Trophoblast cell (in vitro differentiated cells and primary cell): Measurements from ENCODE around the gene MCU.

Experiments used
- DNase-seq, 2 donors: peaks; one replicate each; pipeline ENCODE4 v3.0.0-alpha.2; 2016
- H2AFZ ChIP-seq: 2 replicates; pipeline ENCODE4 v1.6.1; 2013; ENCODE audit warnings: low read length, moderate library complexity, mild to moderate bottlenecking; ENCODE audit not compliant: insufficient read depth, poor library complexity
- H2AK5ac ChIP-seq: 2 replicates; pipeline ENCODE4 v1.6.1; 2013; ENCODE audit warnings: mild to moderate bottlenecking, low read length
- H2BK120ac ChIP-seq: 2 replicates; pipeline ENCODE4 v1.6.1; 2013; ENCODE audit warnings: low read length, mild to moderate bottlenecking, moderate library complexity; ENCODE audit not compliant: insufficient read depth, poor library complexity
- H2BK12ac ChIP-seq: 2 replicates; pipeline ENCODE4 v1.6.1; 2013; ENCODE audit warnings: mild to moderate bottlenecking, low read length, moderate library complexity
- H2BK5ac ChIP-seq: 2 replicates; pipeline ENCODE4 v1.6.1; 2013; ENCODE audit warnings: low read length, low read depth, moderate library complexity, mild to moderate bottlenecking; ENCODE audit not compliant: poor library complexity
- H3K14ac ChIP-seq: 2 replicates; pipeline ENCODE4 v1.6.1; 2013; ENCODE audit warnings: mild to moderate bottlenecking, low read length
- H3K18ac ChIP-seq: 2 replicates; pipeline ENCODE4 v1.6.1; 2013; ENCODE audit warnings: mild to moderate bottlenecking, low read length
- H3K23ac ChIP-seq: 2 replicates; pipeline ENCODE4 v1.6.1; 2013; ENCODE audit warnings: low read length
- H3K27ac ChIP-seq: 2 replicates; pipeline ENCODE4 v1.5.1; 2013; ENCODE audit warnings: low read depth, mild to moderate bottlenecking, inconsistent platforms, low read length, moderate library complexity
- H3K27me3 ChIP-seq: 2 replicates; pipeline ENCODE4 v1.6.1; 2013; ENCODE audit warnings: inconsistent platforms, mild to moderate bottlenecking, low read length, moderate library complexity; ENCODE audit not compliant: insufficient read depth
- H3K36me3 ChIP-seq, 2 experiments: 1 replicate in 1 of 2; 2 replicates in 1 of 2; pipeline ENCODE4 v1.6.1; 2013; ENCODE audit warnings: low read length in 2 of 2, mild to moderate bottlenecking in 2 of 2, moderate library complexity in 1 of 2; ENCODE audit not compliant: insufficient read depth in 2 of 2, control insufficient read depth in 1 of 2
- H3K4ac ChIP-seq: 2 replicates; pipeline ENCODE4 v1.6.1; 2013; ENCODE audit warnings: low read depth, mild to moderate bottlenecking, low read length, moderate library complexity
- H3K4me1 ChIP-seq, 2 experiments: 1 replicate in 1 of 2; 2 replicates in 1 of 2; pipeline ENCODE4 v1.6.1; 2013; ENCODE audit warnings: low read length in 2 of 2, mild to moderate bottlenecking in 2 of 2, moderate library complexity in 1 of 2; ENCODE audit not compliant: insufficient read depth in 2 of 2, control insufficient read depth in 1 of 2
- H3K4me2 ChIP-seq: 2 replicates; pipeline ENCODE4 v1.6.1; 2013; ENCODE audit warnings: inconsistent platforms, mild to moderate bottlenecking, low read length, moderate library complexity
- H3K4me3 ChIP-seq: 2 replicates; pipeline ENCODE4 v1.5.1; 2013; ENCODE audit warnings: mild to moderate bottlenecking, low read depth, low read length, inconsistent platforms
- H3K79me1 ChIP-seq: one replicate; pipeline ENCODE4 v1.6.1; 2013; ENCODE audit warnings: low read length
- H3K79me2 ChIP-seq: 2 replicates; pipeline ENCODE4 v1.6.1; 2013; ENCODE audit warnings: low read length, mild to moderate bottlenecking; ENCODE audit not compliant: control insufficient read depth, insufficient read depth, poor library complexity
- H3K9ac ChIP-seq: 2 replicates; pipeline ENCODE4 v1.6.1; 2013; ENCODE audit warnings: mild to moderate bottlenecking, low read length
- H3K9me3 ChIP-seq: 2 replicates; pipeline ENCODE4 v1.6.1; 2013; ENCODE audit warnings: low read depth, mild to moderate bottlenecking, control low read depth, inconsistent platforms, low read length; ENCODE audit not compliant: insufficient read depth
- H4K12ac ChIP-seq: 2 replicates; pipeline ENCODE4 v1.6.1; 2013; ENCODE audit warnings: low read depth, mild to moderate bottlenecking, low read length, moderate library complexity
- H4K8ac ChIP-seq: 2 replicates; pipeline ENCODE4 v1.6.1; 2013; ENCODE audit warnings: low read depth, mild to moderate bottlenecking, low read length, moderate library complexity
- H4K91ac ChIP-seq: one replicate; pipeline ENCODE4 v1.6.1; 2013; ENCODE audit warnings: low read depth, mild to moderate bottlenecking, low read length, moderate library complexity
- whole genome bisulfite sequencing: extraction: QIAGEN DNeasy Blood & Tissue Kit; methylation state at CpG from one replicate; pipeline ENCODE4 v1.1.7; 2013; ENCODE audit warnings: missing lambda C conversion rate; ENCODE audit not compliant: insufficient read length, insufficient coverage; ENCODE audit errors: extremely low coverage; 5-methylcytosine and 5-hydroxymethylcytosine counted together

MCU gene

DNA sequence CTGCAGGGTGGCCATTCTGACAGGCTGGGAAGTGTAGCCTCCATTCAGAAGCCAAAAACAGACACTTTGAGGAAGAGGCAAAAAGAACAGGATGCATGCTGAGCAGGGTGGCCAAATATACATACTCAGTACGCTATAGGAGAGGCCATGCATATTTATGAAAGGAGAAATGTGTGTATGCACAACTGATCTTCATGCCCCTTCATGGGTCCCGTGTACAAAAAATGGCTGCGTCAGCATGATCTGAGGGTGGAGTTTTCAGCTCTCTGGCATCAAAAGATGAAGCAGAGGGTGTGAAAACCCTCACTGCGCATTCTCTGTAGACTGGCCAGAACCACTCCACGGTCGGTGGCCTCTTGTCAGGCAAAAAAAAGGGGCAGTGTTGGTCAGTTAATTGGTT, 166.1 kb downstream of the MCU start:
- no peaks in the 10 kb centered on the region for H3K27me3 ChIP-seq
- H2BK5ac ChIP-seq, result no peak overlapping the region
- H4K91ac ChIP-seq, result no peak overlapping the region
- H2BK12ac ChIP-seq, result no peak overlapping the region
- no peak overlapping the region for H3K23ac ChIP-seq
- H3K14ac ChIP-seq, result no peak overlapping the region
- no peak overlapping the region for H2AK5ac ChIP-seq
- H2AFZ ChIP-seq, result no peak overlapping the region
- no peak overlapping the region for H4K12ac ChIP-seq
- H3K79me2 ChIP-seq, result no peaks in the 10 kb centered on the region
- no peak overlapping the region for H3K27ac ChIP-seq
- H4K8ac ChIP-seq, result no peak overlapping the region
- H3K9ac ChIP-seq, result no peak overlapping the region
- H2BK120ac ChIP-seq, result no peak overlapping the region
- no peaks in the 10 kb centered on the region for H3K79me1 ChIP-seq
- H3K4me2 ChIP-seq, result no peak overlapping the region
- no peaks in the 10 kb centered on the region for H3K9me3 ChIP-seq
- WGBS, result no CpG with 5 or more reads among the region's 6 CpGs
- no peak overlapping the region for H3K4me3 ChIP-seq
- DNase-seq, result no peak
- H3K4me1 ChIP-seq, result no peaks in the 10 kb centered on the region
- no peak overlapping the region for H3K18ac ChIP-seq
- H3K36me3 ChIP-seq, result no peaks in the 10 kb centered on the region
- no peak overlapping the region for H3K4ac ChIP-seq

DNA sequence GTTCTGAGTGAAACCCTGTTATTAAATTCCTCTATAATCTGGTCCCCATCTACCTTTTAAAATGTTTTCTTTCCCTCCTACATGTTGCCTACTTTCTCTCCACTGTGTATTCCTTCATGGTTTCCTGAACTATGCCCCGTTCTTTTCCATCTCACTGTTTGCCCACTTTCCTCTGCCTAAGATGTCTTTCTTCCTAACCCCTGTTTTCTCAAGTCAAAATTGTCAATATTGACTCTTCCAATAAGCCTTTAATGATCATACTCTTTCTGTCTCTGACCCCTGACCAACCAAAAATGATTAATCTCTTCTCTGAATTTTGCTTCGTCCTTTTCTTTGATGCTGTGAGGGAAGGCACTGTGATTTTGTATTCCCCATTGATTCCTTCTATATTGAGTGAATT, 171.0 kb downstream of the MCU start:
- H3K27me3 ChIP-seq, result no peaks in the 10 kb centered on the region
- no peak overlapping the region for H2BK12ac ChIP-seq
- no peak overlapping the region for H3K18ac ChIP-seq
- WGBS, result no CpG with 5 or more reads among the region's 2 CpGs
- DNase-seq, result no peak
- no peak overlapping the region for H4K8ac ChIP-seq
- H3K27ac ChIP-seq, result no peak overlapping the region
- no peaks in the 10 kb centered on the region for H3K79me2 ChIP-seq
- H3K36me3 ChIP-seq, result no peaks in the 10 kb centered on the region
- H2AFZ ChIP-seq, result no peak overlapping the region
- no peak overlapping the region for H2AK5ac ChIP-seq
- H3K23ac ChIP-seq, result no peak overlapping the region
- H3K79me1 ChIP-seq, result no peaks in the 10 kb centered on the region
- H3K4me2 ChIP-seq, result no peak overlapping the region
- H3K4me3 ChIP-seq, result no peak overlapping the region
- H2BK5ac ChIP-seq, result no peak overlapping the region
- H3K9ac ChIP-seq, result no peak overlapping the region
- H3K9me3 ChIP-seq, result no peaks in the 10 kb centered on the region
- H3K14ac ChIP-seq, result no peak overlapping the region
- no peaks in the 10 kb centered on the region for H3K4me1 ChIP-seq
- no peak overlapping the region for H4K12ac ChIP-seq
- no peak overlapping the region for H2BK120ac ChIP-seq
- no peak overlapping the region for H4K91ac ChIP-seq
- no peak overlapping the region for H3K4ac ChIP-seq

GRCh38 chr10:72875250-72876055, 183.5 kb downstream of the MCU start:
- WGBS, result no CpG with 5 or more reads among the region's 3 CpGs
- H3K23ac ChIP-seq, result no peak overlapping the region

DNA sequence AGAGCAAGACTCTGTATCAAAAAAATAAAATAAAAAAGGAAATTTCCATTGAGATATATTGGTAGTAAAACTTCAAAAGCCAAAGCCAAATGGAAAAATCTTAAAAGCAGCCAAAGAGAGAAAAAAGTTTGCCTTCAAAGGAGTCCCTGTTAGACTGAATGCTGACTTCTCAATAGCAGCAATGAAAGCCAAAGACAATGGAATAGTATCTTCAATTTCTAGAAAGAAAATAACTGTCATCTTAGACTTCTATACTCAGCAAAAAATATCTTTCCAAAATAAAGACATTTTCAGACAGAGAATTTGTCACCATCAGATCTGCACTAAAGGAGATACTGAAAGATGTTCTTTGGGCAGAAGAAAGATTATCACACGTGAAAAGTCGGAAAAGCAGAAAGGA, 187.3 kb downstream of the MCU start:
- Histone ChIP-seq H2BK120ac (no peak overlapping the region), H3K36me3 (peaks cover 0 to 8% of the 10 kb centered on the region in 2 experiments), H2AFZ (no peak overlapping the region), H3K27me3 (no peaks in the 10 kb centered on the region), H3K27ac (no peak overlapping the region), H2AK5ac (no peak overlapping the region), H3K9ac (no peak overlapping the region), H3K4me1 (no peaks in the 10 kb centered on the region), H3K4ac (no peak overlapping the region), H4K12ac (no peak overlapping the region), H3K79me2 (no peaks in the 10 kb centered on the region), H3K23ac (no peak overlapping the region), H3K4me2 (no peak overlapping the region), H3K14ac (no peak overlapping the region), H2BK12ac (no peak overlapping the region), H3K9me3 (no peaks in the 10 kb centered on the region), H4K91ac (no peak overlapping the region), H3K79me1 (no peaks in the 10 kb centered on the region), H2BK5ac (no peak overlapping the region), H3K4me3 (no peak overlapping the region), H3K18ac (no peak overlapping the region), H4K8ac (no peak overlapping the region)
- DNase-seq, result no peak
- WGBS, result no CpG with 5 or more reads among the region's 2 CpGs

More at GRCh38 chr10:72875250-72876055, 183.5 kb downstream of the MCU start:
- no peak overlapping the region for H3K14ac ChIP-seq
- H3K36me3 ChIP-seq, result peaks cover 0 to 3% of the 10 kb centered on the region in 2 experiments
- H4K12ac ChIP-seq, result no peak overlapping the region
- no peak overlapping the region for H3K4me2 ChIP-seq
- no peak overlapping the region for H2BK12ac ChIP-seq
- H3K4ac ChIP-seq, result no peak overlapping the region
- H3K9ac ChIP-seq, result no peak overlapping the region
- no peak overlapping the region for H3K4me3 ChIP-seq
- H2AFZ ChIP-seq, result no peak overlapping the region
- no peaks in the 10 kb centered on the region for H3K4me1 ChIP-seq
- H4K8ac ChIP-seq, result no peak overlapping the region
- H3K27ac ChIP-seq, result no peak overlapping the region
- no peak overlapping the region for H3K18ac ChIP-seq
- no peak overlapping the region for H2AK5ac ChIP-seq
- H3K27me3 ChIP-seq, result no peaks in the 10 kb centered on the region
- no peaks in the 10 kb centered on the region for H3K79me2 ChIP-seq
- H2BK120ac ChIP-seq, result no peak overlapping the region
- peak in 1 of 2 donors; percentile 55 for DNase-seq
- no peak overlapping the region for H2BK5ac ChIP-seq
- H3K9me3 ChIP-seq, result no peaks in the 10 kb centered on the region
- H3K79me1 ChIP-seq, result no peaks in the 10 kb centered on the region
- H4K91ac ChIP-seq, result no peak overlapping the region
